HG03103 (cell line): ENCODE data around the gene CREB3L1.

Experiments used
- ATAC-seq: cut with Tn5 transposase; IDR thresholded peaks from one replicate; pipeline ENCODE4 v1.9.1; 2021; ENCODE audit warnings: low read depth; ENCODE audit not compliant: unreplicated experiment

The CREB3L1 gene

GRCh38 chr11:46315783-46316563, 38.5 kb downstream of the CREB3L1 start:
- ATAC-seq = no peak

GRCh38 chr11:46319074-46319453, 41.6 kb downstream of the CREB3L1 start:
- no peak for ATAC-seq

- no peak for ATAC-seq
Observed at GRCh38 chr11:46321757-46322156, 44.3 kb downstream of the CREB3L1 start.

GRCh38 chr11:46322759-46323158, 45.3 kb downstream of the CREB3L1 start:
- no peak for ATAC-seq

GRCh38 chr11:46326813-46327416, 49.5 kb downstream of the CREB3L1 start:
- ATAC-seq = no peak

GRCh38 chr11:46327829-46328228, 50.4 kb downstream of the CREB3L1 start:
- ATAC-seq = no peak

GRCh38 chr11:46330154-46330553, 52.7 kb downstream of the CREB3L1 start:
- ATAC-seq = no peak

- no peak for ATAC-seq
Observed at GRCh38 chr11:46330563-46331281, 53.3 kb downstream of the CREB3L1 start.

GRCh38 chr11:46331282-46331984, 54.0 kb downstream of the CREB3L1 start:
- no peak for ATAC-seq

- no peak for ATAC-seq
Observed at GRCh38 chr11:46332093-46332567, 54.7 kb downstream of the CREB3L1 start.

- ATAC-seq = no peak
Observed at GRCh38 chr11:46332568-46333393, 55.3 kb downstream of the CREB3L1 start.

- no peak for ATAC-seq
Observed at GRCh38 chr11:46333394-46333947, 56.0 kb downstream of the CREB3L1 start.

- no peak for ATAC-seq
Observed at GRCh38 chr11:46334211-46334610, 56.7 kb downstream of the CREB3L1 start.

GRCh38 chr11:46335271-46335670, 57.8 kb downstream of the CREB3L1 start:
- no peak for ATAC-seq

- no peak for ATAC-seq
Observed at GRCh38 chr11:46335890-46336562, 58.6 kb downstream of the CREB3L1 start.

- no peak for ATAC-seq
Observed at GRCh38 chr11:46336563-46337180, 59.2 kb downstream of the CREB3L1 start.

GRCh38 chr11:46337626-46338345, 60.3 kb downstream of the CREB3L1 start:
- ATAC-seq = no peak

GRCh38 chr11:46338636-46338987, 61.1 kb downstream of the CREB3L1 start:
- ATAC-seq = no peak
